Gastrocnemius medialis (tissue), 4 donors: ENCODE measurements around the gene ZNF783. TPM values are rescaled to one million over a fixed set of nuclear protein-coding genes. Genes with fewer than 3 reads are reported as not detected.

Source experiments
- ATAC-seq, 2 donors: fragments of 150-250 bp; one replicate each; pipeline ENCODE4 v1.9.1; 2016
- DNase-seq, 2 donors: peaks; one replicate each; pipeline ENCODE4 v3.0.0-alpha.2; 2019
- H3K27ac ChIP-seq, 4 donors: fragments of 200-600 bp; sonication (generic); 1 replicate in 1 of 4; 2 replicates in 3 of 4; pipeline ENCODE4 v1.5.1; 2016 to 2018; ENCODE audit warnings: mild to moderate bottlenecking in 2 of 4, moderate library complexity in 1 of 4
- H3K27me3 ChIP-seq, 3 donors: fragments of 200-600 bp; sonication (generic) in 2 of 3; 1 replicate in 1 of 3; 2 replicates in 2 of 3; pipeline versions ENCODE4 v1.5.1 to v1.6.0; 2016 to 2019; ENCODE audit warnings: mild to moderate bottlenecking in 1 of 3, moderate library complexity in 1 of 3
- H3K36me3 ChIP-seq, 2 donors: fragments of 200-600 bp; sonication (generic) in 1 of 2; one replicate each; pipeline ENCODE4 v1.5.1; 2017 to 2018
- H3K4me1 ChIP-seq, 2 donors: fragments of 200-600 bp; sonication (generic) in 1 of 2; one replicate each; pipeline ENCODE4 v1.5.1; 2016 to 2017; ENCODE audit warnings: mild to moderate bottlenecking in 2 of 2
- H3K4me3 ChIP-seq, 4 donors: fragments of 200-600 bp; sonication (generic) in 3 of 4; 1 replicate in 1 of 4; 2 replicates in 3 of 4; pipeline ENCODE4 v1.5.1; 2016 to 2019; ENCODE audit warnings: mild to moderate bottlenecking in 2 of 4
- H3K9me3 ChIP-seq, 3 donors: fragments of 200-600 bp; sonication (generic) in 2 of 3; 1 replicate in 1 of 3; 2 replicates in 2 of 3; pipeline ENCODE4 v1.5.1; 2016 to 2019
- CTCF ChIP-seq, 5 experiments: fragments of 450-650 bp in 3 of 5; fragments of 200-600 bp in 2 of 5; sonication (generic) in 2 of 5; IDR thresholded peaks in 4 of 5; conservative IDR thresholded peaks in 1 of 5; 1 replicate in 4 of 5; 2 replicates in 1 of 5; pipeline ENCODE4 v1.5.1; 2016 to 2019; ENCODE audit warnings: antibody characterized with exemption in 5 of 5, mild to moderate bottlenecking in 3 of 5, moderate library complexity in 3 of 5
- POLR2A ChIP-seq, 2 donors: fragments of 450-650 bp; IDR thresholded peaks; one replicate each; pipeline ENCODE4 v1.6.1; 2017; ENCODE audit warnings: antibody characterized with exemption in 2 of 2, mild to moderate bottlenecking in 2 of 2, moderate library complexity in 2 of 2
- in situ Hi-C, 4 donors: fragments of 200-750 bp; cut with MboI; loops; one replicate each; pipeline versions ENCODE4 v1.15.0 to v1.8.0; 2017; ENCODE audit warnings: low sequenced_read_pairs in 4 of 4
- intact Hi-C: fragments of 100-400 bp; cut with DNase I; formaldehyde crosslinking; loops from one replicate; pipeline ENCODE4 v1.15.1; 2023; ENCODE audit warnings: low total_unique reads
- total RNA-seq, 4 donors: library from RNA; depleted of rRNA; stranded (reverse); fragments of >200 nt; gene quantifications; one replicate each; pipeline versions ENCODE4 v1.1.0 to v1.2.3, GENCODE V29; 2016

ZNF783 gene
- total RNA-seq, 4 donors from 2014 or later = 3.4 to 7.1 (median 5.5) TPM

GRCh38 chr7:149277871-149278270 is 15.9 kb downstream of the ZNF783 start:
- intact Hi-C loops = no loop called here
- Histone ChIP-seq H3K36me3 (peaks cover 0 to 65% of the 10 kb centered on the region in 2 donors), H3K27ac (no peak overlapping the region), H3K9me3 (no peaks in the 10 kb centered on the region), H3K4me3 (no peak overlapping the region), H3K4me1 (no peaks in the 10 kb centered on the region), H3K27me3 (no peaks in the 10 kb centered on the region)
- in situ Hi-C loops = no loop called here
- TF ChIP-seq POLR2A (IDR thresholded peaks at IDR 0.05) (no peak), CTCF (IDR thresholded peaks at IDR 0.05 in 4 of 5, conservative IDR thresholded peaks at IDR 0.05 in 1 of 5) (no peak)
- no peak for DNase-seq
- ATAC-seq = no peak

DNA sequence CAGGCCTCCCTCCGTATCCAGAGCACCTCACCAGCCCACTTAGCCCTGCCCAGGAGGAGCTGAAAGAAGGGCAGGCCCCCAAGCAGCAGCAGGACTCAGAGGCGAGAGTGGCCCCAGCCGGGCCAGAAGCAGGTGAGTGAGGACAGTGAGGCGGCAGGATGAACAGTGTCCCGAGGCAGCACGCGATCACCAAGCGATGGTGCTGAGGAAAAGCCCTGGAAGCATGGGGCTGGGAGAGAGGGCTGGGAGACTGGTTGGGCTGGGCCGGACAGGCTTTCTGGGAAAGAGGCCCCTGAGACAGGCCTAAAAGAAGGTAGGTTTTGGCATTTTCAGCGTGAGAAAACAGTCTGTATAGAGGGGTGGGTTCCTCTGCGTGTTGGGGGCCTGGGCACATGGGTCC is 16.4 kb downstream of the ZNF783 start:
- in situ Hi-C loops (no loop called here), intact Hi-C loops (no loop called here)
- H3K9me3 ChIP-seq = no peaks in the 10 kb centered on the region
- H3K4me1 ChIP-seq = no peaks in the 10 kb centered on the region
- H3K36me3 ChIP-seq = peaks cover 0 to 60% of the 10 kb centered on the region in 2 donors
- H3K27me3 ChIP-seq = no peaks in the 10 kb centered on the region
- ATAC-seq (no peak), DNase-seq (no peak)
- no peak for TF ChIP-seq POLR2A (IDR thresholded peaks at IDR 0.05)
- TF ChIP-seq CTCF (IDR thresholded peaks at IDR 0.05 in 4 of 5, conservative IDR thresholded peaks at IDR 0.05 in 1 of 5) = no peak
- no peak overlapping the region for H3K4me3 ChIP-seq
- no peak overlapping the region for H3K27ac ChIP-seq

DNA sequence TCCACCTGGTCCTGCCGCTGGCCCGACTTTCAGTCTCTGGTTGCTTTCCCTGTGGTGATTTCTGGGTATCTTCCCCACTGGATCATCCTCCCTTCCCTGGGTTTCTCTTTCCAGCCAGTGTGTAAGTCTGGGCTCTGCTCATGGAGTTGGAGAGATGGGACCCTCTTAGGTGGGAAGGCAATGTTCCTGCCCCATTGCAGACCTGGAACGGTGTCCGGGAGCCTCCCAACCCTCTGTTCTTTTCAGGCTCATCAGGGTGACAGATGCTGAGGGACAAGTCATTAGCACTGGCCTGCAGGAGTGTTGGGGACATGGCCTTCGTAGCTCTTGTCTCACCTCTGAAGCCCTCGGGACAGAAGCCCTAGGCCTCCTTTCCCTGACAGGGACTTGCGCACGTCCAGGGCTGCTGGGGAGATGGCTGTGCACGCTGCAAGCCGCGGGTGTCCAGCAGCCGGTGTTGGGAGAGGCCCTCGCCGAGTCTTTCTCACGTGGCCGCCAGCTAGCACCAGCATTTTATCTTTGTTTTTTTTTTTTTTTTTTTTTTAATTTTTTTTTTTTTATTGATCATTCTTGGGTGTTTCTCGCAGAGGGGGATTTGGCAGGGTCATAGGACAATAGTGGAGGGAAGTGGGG is 17.2 kb downstream of the ZNF783 start:
- ATAC-seq = no peak
- Histone ChIP-seq H3K27me3 (no peaks in the 10 kb centered on the region), H3K4me1 (no peaks in the 10 kb centered on the region), H3K9me3 (no peaks in the 10 kb centered on the region), H3K27ac (no peak overlapping the region), H3K4me3 (no peak overlapping the region), H3K36me3 (peaks cover 0 to 52% of the 10 kb centered on the region in 2 donors)
- in situ Hi-C loops = no loop called here
- intact Hi-C loops = no loop called here
- no peak for DNase-seq
- no peak for TF ChIP-seq POLR2A (IDR thresholded peaks at IDR 0.05)
- no peak for TF ChIP-seq CTCF (IDR thresholded peaks at IDR 0.05 in 4 of 5, conservative IDR thresholded peaks at IDR 0.05 in 1 of 5)

DNA sequence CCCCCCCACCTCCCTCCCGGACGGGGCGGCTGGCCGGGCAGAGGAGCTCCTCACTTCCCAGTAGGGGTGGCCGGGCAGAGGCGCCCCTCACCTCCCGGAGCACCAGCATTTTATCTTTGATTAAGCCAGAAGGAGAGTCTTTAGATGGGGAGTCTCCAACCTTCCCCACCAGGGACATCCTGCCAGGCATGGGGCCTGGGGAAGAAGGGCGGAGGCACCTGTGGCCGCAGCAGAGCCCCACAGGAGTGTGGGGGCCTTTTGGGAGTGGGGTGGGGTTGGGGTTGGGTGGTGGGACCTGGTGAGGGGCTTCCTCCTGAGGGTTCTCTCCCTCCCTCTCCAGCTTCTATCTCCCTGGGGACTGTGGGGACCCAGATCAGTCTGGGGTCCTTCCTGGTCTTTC is 18.2 kb downstream of the ZNF783 start:
- no peaks in the 10 kb centered on the region for H3K9me3 ChIP-seq

More for the DNA sequence above, 18.2 kb downstream of the ZNF783 start:
- intact Hi-C loops = loop anchor here (10.0 kb wide), 1 partner anchor 345 kb away; no protein-coding TSS in a partner anchor
- no peak for ATAC-seq
- no peaks in the 10 kb centered on the region for H3K27me3 ChIP-seq
- no peak for DNase-seq
- in situ Hi-C loops = no loop called here
- no peak for TF ChIP-seq CTCF (IDR thresholded peaks at IDR 0.05 in 4 of 5, conservative IDR thresholded peaks at IDR 0.05 in 1 of 5)
- TF ChIP-seq POLR2A (IDR thresholded peaks at IDR 0.05) = no peak
- peaks cover 0 to 3% of the 10 kb centered on the region in 2 donors for H3K4me1 ChIP-seq
- peaks cover 0 to 43% of the 10 kb centered on the region in 2 donors for H3K36me3 ChIP-seq
- H3K4me3 ChIP-seq = no peak overlapping the region
- H3K27ac ChIP-seq = no peak overlapping the region
